HG03439 (cell line): Measurements from ENCODE around the gene RAB40A.

Source experiments
- ATAC-seq: cut with Tn5 transposase; IDR thresholded peaks from one replicate; pipeline ENCODE4 v1.9.1; 2021; ENCODE audit warnings: mild to moderate bottlenecking, moderate library complexity; ENCODE audit not compliant: unreplicated experiment

RAB40A gene

DNA sequence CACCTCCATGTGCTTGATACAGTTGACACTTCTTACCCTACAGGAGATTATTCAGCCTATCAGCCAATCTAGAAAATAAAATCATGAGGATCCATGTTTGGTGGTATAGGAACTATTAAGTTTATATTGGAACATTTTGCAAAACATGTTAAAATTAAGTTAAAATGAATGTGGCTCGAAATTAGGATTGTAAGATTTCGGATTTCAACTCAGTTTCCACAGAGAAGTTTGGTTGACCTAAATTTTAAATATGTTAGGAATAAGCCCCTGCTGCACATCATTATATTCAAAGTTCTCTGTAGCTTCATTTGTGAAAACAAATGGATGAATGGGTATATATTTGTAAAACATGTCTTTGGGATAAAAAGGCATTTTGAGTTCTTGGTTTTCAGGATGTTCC, at the start of gene RAB40A:
TSS of gene RAB40A (minus strand) at position 101 of the 400 bp plus-strand sequence. CDS start 18,733 bp downstream, outside the sequence.
- no peak for ATAC-seq

DNA sequence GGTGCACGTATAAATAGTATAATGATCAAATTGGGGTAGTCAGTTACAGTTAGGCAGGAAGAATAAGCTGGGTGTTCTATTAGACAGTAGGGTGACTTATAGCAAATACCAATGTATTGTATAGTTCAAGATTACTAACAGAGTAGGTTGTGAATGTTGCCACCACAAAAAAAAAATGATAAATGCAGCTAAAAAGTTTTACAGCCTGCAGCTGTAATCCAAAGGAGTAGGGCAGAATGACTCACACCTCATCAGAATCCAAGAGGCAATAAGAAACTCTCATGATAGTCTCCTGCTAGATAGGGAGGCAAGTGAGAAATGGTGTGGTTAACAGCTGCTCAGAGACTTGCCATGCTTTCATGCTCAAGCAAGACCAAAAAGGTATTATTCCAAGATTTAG, 46.5 kb upstream of the RAB40A start:
- no peak for ATAC-seq

DNA sequence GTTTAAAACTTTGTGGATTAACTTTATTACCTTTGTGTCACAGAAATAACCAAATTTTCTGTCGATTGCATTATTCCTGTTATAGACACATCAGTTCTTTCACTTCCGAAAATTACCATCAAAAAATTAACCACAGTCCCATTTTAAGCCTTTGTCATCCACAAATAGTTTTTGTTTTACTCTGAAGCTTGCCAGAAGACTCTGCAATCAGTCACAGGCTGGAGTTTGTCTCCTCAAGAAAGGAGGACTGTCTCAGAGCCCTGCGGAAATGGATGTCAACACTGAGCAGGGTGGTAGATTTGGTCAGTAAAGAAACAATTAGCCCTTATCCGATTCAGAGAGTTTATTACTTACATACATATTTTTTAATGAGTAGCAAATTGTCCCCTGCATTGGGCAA, 45.9 kb upstream of the RAB40A start:
- ATAC-seq, result no peak

DNA sequence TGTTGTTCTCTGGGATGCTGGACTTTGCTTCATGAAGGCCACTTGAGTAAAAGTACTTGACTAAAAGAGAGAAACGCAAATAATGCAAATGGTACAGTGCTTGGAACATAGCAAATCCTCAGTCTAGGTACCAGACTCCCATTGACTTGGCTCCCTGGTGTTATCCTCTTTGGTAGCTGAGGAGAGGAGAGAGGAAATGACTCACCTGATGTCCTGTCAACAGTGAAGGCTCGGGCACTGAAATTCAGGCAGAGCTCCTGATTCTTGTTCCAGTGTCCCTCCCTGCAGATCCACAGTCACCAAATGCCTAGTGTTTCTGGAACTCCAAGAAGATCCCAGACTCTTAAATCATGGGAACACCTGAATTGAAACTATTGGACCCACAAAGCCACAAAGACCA, 43.5 kb upstream of the RAB40A start:
- no peak for ATAC-seq

DNA sequence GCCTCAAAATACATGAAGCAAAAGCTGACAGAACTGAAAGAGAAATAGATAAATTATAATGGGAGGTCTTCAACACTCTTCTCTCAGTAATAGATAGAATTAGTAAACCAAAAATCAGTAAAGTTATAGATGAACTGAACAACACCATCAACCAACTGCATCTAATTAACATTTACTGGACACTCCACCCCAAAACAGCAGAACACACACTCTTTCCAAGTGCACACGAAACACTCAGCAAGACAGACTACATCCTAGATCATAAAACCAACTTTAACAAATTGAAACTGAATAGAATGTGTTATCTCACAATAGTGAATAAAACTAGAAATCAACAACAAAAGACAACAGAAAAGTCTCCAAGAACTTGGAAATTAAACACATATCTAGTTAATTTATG, 41.0 kb upstream of the RAB40A start:
- ATAC-seq, result no peak

GRCh38 chrX:103556963-103557612, 37.8 kb upstream of the RAB40A start:
- no peak for ATAC-seq

- ATAC-seq, result peak; percentile 98
Observed at GRCh38 chrX:103554687-103555424, 35.6 kb upstream of the RAB40A start.

- no peak for ATAC-seq
Observed at GRCh38 chrX:103552236-103552635, 32.9 kb upstream of the RAB40A start.

- ATAC-seq, result no peak
Observed at GRCh38 chrX:103550415-103551051, 31.2 kb upstream of the RAB40A start.

DNA sequence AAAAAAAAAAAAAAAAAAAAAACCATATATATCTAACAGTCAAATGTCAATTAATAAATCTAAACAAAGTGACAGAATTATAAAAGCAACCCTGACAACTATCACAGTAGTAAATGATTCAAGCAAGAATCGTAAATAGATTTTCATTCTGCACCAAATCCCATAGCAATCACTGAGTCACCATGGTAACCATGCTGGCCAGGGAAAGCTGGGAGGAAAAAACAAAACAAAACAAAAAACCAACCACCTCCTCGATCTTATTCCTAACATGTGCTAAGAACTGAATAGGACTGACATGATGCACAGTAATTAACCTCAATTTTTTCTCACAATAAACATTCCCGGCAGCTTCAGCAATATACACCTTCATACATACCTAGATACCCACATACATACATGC, 30.6 kb upstream of the RAB40A start:
- ATAC-seq, result no peak

GRCh38 chrX:103540145-103540544, 20.9 kb upstream of the RAB40A start:
- no peak for ATAC-seq

- no peak for ATAC-seq
Observed at GRCh38 chrX:103539695-103540094, 20.4 kb upstream of the RAB40A start.

GRCh38 chrX:103538728-103539127, 19.4 kb upstream of the RAB40A start:
- no peak for ATAC-seq

DNA sequence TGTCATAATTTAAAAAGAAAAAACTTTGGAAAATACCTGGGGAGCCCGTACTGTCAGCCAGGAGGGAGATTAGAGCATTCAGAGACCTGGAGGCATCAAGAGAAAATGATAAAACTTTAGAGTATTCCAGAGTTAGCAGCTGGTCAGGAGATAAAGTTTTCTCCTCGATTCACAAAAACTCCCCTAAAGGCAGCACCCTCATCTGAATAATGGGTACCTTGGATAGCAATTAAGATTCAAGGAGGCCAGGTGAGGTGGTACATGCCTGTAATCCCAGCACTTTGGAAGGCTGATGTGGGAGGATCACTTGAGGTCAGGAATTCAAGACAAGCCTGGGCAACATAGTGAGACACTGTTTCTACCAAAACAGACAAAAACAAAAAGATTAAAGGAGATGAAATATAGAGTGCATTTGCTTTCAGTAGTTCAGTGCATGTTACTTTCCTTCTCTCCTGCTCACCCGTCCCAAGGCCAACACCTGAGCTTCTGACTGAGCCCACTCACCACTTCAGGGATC, 18.6 kb upstream of the RAB40A start:
- ATAC-seq, result no peak

GRCh38 chrX:103536732-103537131, 17.4 kb upstream of the RAB40A start:
- ATAC-seq, result no peak

DNA sequence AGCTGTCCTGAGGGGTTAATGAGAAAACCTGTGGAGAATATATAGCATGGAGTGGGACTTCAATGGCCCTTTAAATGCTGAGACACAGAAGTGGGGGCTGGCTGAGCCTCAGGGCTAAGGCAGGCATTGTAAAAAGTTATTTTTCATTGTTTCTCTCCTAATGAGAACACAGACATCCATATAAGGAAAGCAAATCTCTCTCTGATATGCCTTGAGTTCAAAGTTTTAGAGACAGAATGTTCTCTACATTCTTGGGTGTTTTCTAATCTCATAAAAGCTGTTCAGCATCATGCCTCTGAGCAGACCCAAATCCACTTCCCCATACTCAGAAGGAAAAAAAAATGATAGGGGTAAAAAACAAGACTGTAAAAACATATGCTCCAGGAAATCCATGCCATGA, 16.8 kb upstream of the RAB40A start:
- no peak for ATAC-seq

- no peak for ATAC-seq
Observed at GRCh38 chrX:103535206-103535605, 15.9 kb upstream of the RAB40A start.

DNA sequence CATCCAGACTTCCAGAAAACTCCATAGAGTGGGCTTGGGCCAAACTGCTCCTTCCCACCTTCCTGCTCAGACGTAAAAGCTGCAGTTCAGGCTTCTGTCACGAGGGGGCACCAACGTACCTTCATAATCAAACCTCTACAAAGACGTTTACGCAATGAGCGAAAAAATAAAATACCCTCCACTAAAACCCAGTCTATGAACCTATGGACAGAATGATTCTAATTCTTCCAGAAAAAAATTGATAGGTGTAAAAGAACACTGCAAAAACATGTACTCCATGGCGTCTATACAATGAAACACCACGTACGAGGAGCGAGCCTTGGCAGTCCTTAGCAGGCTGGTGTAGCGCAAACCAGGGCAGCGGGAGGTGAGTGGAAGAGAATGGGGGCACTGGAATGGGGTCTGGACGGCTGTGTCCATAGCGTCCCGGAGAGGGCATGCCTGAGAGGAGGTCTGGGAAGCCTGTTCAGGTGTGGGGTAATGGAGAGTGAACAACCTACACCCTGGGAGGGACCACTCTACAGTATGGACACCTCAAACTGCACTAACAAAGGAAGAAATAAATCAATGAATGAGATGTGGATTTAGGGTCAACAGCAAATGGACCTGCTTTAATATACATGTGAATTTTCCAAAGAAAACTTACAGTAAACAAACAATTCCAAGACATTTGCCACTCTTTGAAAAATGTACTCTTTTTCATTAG, 14.4 kb upstream of the RAB40A start:
- ATAC-seq, result no peak

DNA sequence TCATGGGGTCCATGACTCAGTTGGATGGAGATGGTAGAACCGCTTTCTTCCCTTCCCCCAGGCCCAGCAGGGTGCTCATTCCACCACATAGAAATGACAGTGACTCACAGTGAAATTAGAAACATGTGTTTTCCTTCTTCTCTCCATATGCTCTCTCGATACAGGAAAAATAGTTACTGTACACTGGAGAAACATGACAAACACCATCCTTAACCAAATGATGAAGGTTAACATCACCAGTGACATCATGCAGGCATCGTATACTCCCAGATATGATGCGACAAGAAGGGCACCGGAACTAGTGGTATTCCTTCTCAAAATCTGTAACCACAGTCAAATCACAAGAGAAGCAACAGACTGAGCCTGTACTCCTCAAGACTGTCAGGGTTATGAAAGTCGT, 11.7 kb upstream of the RAB40A start:
- no peak for ATAC-seq

GRCh38 chrX:103530545-103530944, 11.3 kb upstream of the RAB40A start:
- no peak for ATAC-seq

DNA sequence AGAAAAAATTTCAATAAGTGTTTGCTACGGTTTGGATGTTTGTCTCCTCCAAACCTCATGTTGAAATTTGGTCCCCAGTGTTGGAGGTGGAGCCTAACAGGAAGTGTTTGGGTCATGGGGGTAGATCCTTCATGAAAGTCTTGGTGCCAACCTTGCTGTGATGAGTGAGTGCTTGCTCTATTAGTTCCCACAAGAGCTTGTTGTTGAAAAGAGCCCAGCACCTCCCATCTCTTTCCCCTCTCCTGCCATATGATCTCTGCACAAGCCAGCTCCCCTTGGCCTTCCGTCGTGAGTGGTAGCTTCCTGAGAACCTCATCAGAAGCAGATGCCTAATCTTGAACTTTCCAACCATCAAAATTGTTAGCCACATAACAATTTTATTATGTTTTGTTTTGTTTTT, 10.3 kb upstream of the RAB40A start:
- no peak for ATAC-seq
